GM06990 (cell line): ENCODE results near the gene AQP5.

Experiments used
- DNase-seq: peaks from one replicate; pipeline ENCODE4 v3.0.0-alpha.2; 2011; ENCODE audit not compliant: insufficient read length; ENCODE audit errors: extremely low read depth
- H3K27me3 ChIP-seq: replicated peaks from 2 replicates; pipeline ENCODE4 v1.6.0; 2011; ENCODE audit warnings: low read length; ENCODE audit not compliant: control insufficient read depth, insufficient read depth
- H3K36me3 ChIP-seq: 2 replicates; pipeline ENCODE4 v1.5.1; 2011; ENCODE audit warnings: low read length; ENCODE audit not compliant: control insufficient read depth, insufficient read depth
- H3K4me3 ChIP-seq: replicated peaks from 2 replicates; pipeline ENCODE4 v1.5.1; 2011; ENCODE audit warnings: low read depth, mild to moderate bottlenecking, control low read depth, low read length
- TF ChIP-seq, protein P1 (sequence below): IDR thresholded peaks from 2 replicates; pipeline ENCODE4 v1.5.1; 2011; ENCODE audit warnings: low read length, control low read depth, mild to moderate bottlenecking, inconsistent platforms; ENCODE audit not compliant: insufficient read depth, poor library complexity, severe bottlenecking

Gene AQP5

DNA sequence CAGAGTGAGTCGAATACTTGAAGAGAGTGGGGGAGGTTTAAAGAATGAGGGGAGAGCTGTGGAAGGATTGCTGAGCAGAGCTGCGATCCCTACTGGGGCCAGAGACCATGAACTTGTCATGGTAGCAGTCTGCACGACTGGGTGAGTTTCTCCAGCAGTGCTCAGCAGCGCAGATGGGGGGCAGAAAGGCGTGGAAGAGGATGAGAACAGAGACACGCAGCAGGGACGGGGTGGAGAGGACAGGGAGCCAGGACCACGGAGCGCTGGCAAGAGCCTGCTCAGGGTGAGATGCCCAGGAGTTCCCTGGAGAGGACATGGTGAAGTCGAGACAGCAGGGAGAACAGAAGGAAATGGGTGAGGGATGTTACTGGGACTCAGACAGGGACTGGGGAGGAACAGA, 9.0 kb downstream of the AQP5 start:
- Histone ChIP-seq H3K27me3 (peaks cover 1% of the 10 kb centered on the region), H3K4me3 (no peak overlapping the region), H3K36me3 (no peaks in the 10 kb centered on the region)
- DNase-seq = no peak
- TF ChIP-seq, protein P1, sequence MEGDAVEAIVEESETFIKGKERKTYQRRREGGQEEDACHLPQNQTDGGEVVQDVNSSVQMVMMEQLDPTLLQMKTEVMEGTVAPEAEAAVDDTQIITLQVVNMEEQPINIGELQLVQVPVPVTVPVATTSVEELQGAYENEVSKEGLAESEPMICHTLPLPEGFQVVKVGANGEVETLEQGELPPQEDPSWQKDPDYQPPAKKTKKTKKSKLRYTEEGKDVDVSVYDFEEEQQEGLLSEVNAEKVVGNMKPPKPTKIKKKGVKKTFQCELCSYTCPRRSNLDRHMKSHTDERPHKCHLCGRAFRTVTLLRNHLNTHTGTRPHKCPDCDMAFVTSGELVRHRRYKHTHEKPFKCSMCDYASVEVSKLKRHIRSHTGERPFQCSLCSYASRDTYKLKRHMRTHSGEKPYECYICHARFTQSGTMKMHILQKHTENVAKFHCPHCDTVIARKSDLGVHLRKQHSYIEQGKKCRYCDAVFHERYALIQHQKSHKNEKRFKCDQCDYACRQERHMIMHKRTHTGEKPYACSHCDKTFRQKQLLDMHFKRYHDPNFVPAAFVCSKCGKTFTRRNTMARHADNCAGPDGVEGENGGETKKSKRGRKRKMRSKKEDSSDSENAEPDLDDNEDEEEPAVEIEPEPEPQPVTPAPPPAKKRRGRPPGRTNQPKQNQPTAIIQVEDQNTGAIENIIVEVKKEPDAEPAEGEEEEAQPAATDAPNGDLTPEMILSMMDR = no peak

DNA sequence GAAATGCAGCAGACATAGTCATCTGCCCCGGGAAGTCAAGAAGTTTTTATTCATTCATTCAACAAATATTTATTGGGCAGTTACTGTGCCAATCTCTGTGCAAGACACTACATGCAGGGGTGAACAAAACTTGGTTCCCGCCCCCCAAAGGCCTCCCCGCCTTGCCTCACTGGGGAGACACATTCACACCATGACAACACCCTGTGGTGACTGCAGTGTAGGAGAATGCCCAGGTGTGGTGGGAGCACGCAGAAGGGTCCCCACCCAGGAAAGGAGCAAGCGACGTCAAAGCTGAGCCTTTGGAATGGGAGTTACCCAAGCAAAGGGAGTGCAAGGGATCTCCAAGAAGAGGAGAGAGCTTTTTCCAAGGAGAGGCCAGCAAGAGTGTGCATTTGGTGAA, 9.5 kb downstream of the AQP5 start:
- TF ChIP-seq, protein P1 = no peak
- Histone ChIP-seq H3K27me3 (peaks cover 1% of the 10 kb centered on the region), H3K36me3 (no peaks in the 10 kb centered on the region), H3K4me3 (no peak overlapping the region)
- DNase-seq = no peak

DNA sequence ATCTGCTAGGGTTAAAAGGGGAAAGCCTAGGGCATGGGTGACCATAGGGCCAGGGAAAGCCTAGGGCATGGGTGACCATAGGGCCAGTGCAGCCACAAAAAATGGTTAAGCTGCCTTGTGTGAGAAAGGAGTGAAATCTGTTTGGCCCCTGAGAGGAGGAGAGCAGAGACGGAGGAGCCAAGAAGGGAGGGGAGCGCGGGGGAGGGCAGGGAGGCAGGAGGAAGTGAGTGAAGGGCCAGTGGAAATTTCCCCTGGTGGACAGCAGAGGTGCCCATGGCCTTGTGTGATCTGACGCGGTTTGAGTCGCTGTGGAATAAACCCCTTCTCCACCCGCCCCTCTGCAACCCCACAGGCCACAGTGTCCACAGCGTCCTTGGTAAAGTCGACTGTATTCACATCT, 10.5 kb downstream of the AQP5 start:
- H3K36me3 ChIP-seq = no peaks in the 10 kb centered on the region
- TF ChIP-seq, protein P1 = no peak
- H3K27me3 ChIP-seq = peaks cover 1% of the 10 kb centered on the region
- DNase-seq = no peak
- H3K4me3 ChIP-seq = no peak overlapping the region

DNA sequence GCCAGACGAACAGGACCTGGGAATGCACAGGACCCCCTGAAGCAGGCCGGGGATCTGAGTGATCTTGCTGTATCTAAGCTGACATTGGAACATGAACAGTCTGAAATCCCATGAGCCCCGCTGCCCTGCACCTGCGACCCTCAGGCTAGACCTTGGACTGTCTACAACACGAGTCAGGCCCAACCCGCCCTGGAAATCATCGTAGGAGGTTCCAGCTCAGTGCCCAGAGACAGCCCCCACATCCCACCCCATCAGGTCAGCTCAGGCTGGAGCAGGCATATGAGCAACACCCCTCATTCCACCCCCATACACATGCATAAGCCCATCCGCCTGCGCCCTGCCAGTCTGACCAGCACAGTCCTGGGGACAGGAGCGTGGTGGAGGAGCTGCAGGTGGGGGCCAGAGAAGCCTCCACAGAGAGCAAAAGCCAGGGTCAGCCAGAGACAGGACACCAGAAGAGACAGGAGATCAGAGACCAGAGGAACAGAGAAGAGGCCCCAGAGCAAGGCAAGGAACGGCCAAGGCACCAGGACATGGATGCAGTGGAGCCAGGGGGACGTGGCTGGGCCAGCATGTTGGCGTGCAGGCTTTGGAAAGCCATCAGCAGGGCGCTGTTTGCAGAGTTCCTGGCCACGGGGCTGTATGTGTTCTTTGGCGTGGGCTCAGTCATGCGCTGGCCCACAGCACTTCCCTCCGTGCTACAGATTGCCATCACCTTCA, 11.1 kb downstream of the AQP5 start, which contains the start of gene AQP6:
TSS of gene AQP6 (plus strand) at position 307 of the 720 bp plus-strand sequence. CDS start at position 534, 227 bp downstream.
- H3K36me3 ChIP-seq = no peaks in the 10 kb centered on the region
- no peak for DNase-seq

DNA sequence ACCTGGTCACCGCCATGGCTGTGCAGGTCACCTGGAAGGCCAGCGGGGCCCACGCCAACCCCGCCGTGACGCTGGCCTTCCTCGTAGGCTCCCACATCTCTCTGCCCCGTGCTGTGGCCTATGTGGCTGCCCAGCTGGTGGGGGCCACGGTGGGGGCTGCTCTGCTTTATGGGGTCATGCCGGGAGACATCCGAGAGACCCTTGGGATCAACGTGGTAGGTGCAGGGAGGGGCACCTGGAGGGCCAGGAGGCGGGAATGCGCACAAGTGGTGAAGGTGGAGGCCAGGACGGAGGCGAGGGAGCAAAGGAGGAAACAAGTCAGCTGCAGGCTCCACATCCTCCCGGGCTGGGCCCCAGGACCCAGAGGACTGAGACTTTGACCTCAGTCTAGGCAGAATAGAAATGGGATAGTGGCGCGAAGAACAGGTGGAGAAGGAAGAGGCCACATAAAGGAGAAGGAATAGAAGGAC, 11.7 kb downstream of the AQP5 start:
- DNase-seq = no peak
- H3K4me3 ChIP-seq = no peak overlapping the region
- TF ChIP-seq, protein P1 = no peak
- no peaks in the 10 kb centered on the region for H3K36me3 ChIP-seq
- peaks cover 1% of the 10 kb centered on the region for H3K27me3 ChIP-seq

More for the DNA sequence above, 11.1 kb downstream of the AQP5 start, which contains the start of gene AQP6:
- H3K4me3 ChIP-seq = no peak within 1 kb of the TSS
- TF ChIP-seq, protein P1 = no peak
- H3K27me3 ChIP-seq = peaks cover 1% of the 10 kb centered on the region
